ENCODE data around the gene DENR.
"Not testable (repeated sequence)": the region's sequence is repeated elsewhere in the genome, so short reads cannot be mapped to it uniquely, and the experiment has no call there.

DNA sequence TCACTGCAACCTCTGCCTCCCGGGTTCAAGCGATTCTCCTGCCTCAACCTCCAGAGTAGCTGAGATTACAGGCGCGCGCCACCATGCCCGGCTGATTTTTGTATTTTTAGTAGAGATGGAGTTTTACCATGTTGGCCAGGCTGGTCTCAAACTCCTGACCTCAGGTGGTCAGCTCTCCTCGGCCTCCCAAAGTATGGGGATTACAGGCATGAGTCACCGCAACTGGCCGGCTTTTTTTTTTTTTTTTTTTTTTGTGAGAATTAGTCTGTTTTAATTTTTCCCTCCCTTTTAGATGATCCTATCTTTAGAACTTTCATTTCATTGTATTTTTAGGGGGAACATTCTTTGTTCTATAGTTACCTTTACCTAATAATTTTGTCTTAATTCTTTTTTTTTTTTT is 52.3 kb downstream of the DENR start:
- TF ChIP-seq, protein P1, sequence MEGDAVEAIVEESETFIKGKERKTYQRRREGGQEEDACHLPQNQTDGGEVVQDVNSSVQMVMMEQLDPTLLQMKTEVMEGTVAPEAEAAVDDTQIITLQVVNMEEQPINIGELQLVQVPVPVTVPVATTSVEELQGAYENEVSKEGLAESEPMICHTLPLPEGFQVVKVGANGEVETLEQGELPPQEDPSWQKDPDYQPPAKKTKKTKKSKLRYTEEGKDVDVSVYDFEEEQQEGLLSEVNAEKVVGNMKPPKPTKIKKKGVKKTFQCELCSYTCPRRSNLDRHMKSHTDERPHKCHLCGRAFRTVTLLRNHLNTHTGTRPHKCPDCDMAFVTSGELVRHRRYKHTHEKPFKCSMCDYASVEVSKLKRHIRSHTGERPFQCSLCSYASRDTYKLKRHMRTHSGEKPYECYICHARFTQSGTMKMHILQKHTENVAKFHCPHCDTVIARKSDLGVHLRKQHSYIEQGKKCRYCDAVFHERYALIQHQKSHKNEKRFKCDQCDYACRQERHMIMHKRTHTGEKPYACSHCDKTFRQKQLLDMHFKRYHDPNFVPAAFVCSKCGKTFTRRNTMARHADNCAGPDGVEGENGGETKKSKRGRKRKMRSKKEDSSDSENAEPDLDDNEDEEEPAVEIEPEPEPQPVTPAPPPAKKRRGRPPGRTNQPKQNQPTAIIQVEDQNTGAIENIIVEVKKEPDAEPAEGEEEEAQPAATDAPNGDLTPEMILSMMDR (IDR thresholded peaks at IDR 0.05): not testable (repeated sequence)
- not testable (repeated sequence) for TF ChIP-seq POLR2A (IDR thresholded peaks at IDR 0.05)
